Mesenchymal stem cell (in vitro differentiated cells and primary cell): ENCODE measurements around the gene ANKS1A. TPM values are rescaled to one million over a fixed set of nuclear protein-coding genes. Genes with fewer than 3 reads are reported as not detected.
"Not testable (repeated sequence)": the region's sequence is repeated elsewhere in the genome, so short reads cannot be mapped to it uniquely, and the experiment has no call there.

Experiments used
- DNase-seq: peaks from one replicate; pipeline ENCODE4 v3.0.0-alpha.2; 2013
- H2AFZ ChIP-seq: one replicate; pipeline ENCODE4 v1.6.1; 2013; ENCODE audit warnings: low read depth, mild to moderate bottlenecking, control low read depth, inconsistent platforms, low read length, moderate library complexity
- H2AK5ac ChIP-seq: 2 replicates; pipeline ENCODE4 v1.6.1; 2013; ENCODE audit warnings: low read length, moderate library complexity, mild to moderate bottlenecking, inconsistent platforms; ENCODE audit not compliant: severe bottlenecking
- H2BK120ac ChIP-seq: one replicate; pipeline ENCODE4 v1.6.1; 2013; ENCODE audit warnings: low read depth, mild to moderate bottlenecking, inconsistent platforms, low read length, moderate library complexity
- H2BK12ac ChIP-seq, 2 experiments: one replicate each; pipeline ENCODE4 v1.6.1; 2013; ENCODE audit warnings: inconsistent platforms in 2 of 2, low read length in 2 of 2, mild to moderate bottlenecking in 2 of 2, moderate library complexity in 2 of 2, control low read depth in 1 of 2
- H2BK15ac ChIP-seq: one replicate; pipeline ENCODE4 v1.6.1; 2013; ENCODE audit warnings: mild to moderate bottlenecking, low read depth, inconsistent platforms; ENCODE audit not compliant: poor library complexity, severe bottlenecking
- H2BK5ac ChIP-seq: 2 replicates; pipeline ENCODE4 v1.6.1; 2013; ENCODE audit warnings: low read depth, mild to moderate bottlenecking, low read length, control low read depth, inconsistent platforms; ENCODE audit not compliant: poor library complexity, severe bottlenecking
- H3K14ac ChIP-seq, 2 experiments: one replicate each; pipeline ENCODE4 v1.6.1; 2013; ENCODE audit warnings: inconsistent platforms in 2 of 2, low read length in 2 of 2, control low read depth in 1 of 2, mild to moderate bottlenecking in 1 of 2, moderate library complexity in 1 of 2
- H3K18ac ChIP-seq, 2 experiments: one replicate each; pipeline ENCODE4 v1.6.1; 2013; ENCODE audit warnings: inconsistent platforms in 2 of 2, low read length in 2 of 2, control low read depth in 1 of 2, low read depth in 1 of 2, mild to moderate bottlenecking in 1 of 2
- H3K23ac ChIP-seq, 2 experiments: one replicate each; pipeline ENCODE4 v1.6.1; 2013; ENCODE audit warnings: inconsistent platforms in 2 of 2, low read length in 2 of 2, mild to moderate bottlenecking in 2 of 2, moderate library complexity in 2 of 2, control low read depth in 1 of 2
- H3K27ac ChIP-seq: 2 replicates; pipeline ENCODE4 v1.5.1; 2013; ENCODE audit warnings: mild to moderate bottlenecking, moderate library complexity, low read length, control low read depth, inconsistent platforms; ENCODE audit not compliant: poor library complexity, severe bottlenecking
- H3K27me3 ChIP-seq, 2 experiments: 2 replicates each; pipeline versions ENCODE4 v1.6.1 to v1.7.0; 2013; ENCODE audit warnings: low read length in 2 of 2, mild to moderate bottlenecking in 2 of 2, moderate library complexity in 2 of 2, control low read depth in 1 of 2, inconsistent platforms in 1 of 2; ENCODE audit not compliant: control insufficient read depth in 1 of 2, insufficient read depth in 1 of 2
- H3K36me3 ChIP-seq, 2 experiments: 2 replicates each; pipeline versions ENCODE4 v1.6.1 to v1.7.0; 2013; ENCODE audit warnings: low read length in 2 of 2, control low read depth in 1 of 2, inconsistent platforms in 1 of 2, low read depth in 1 of 2, mild to moderate bottlenecking in 1 of 2; ENCODE audit not compliant: insufficient read depth in 2 of 2, control insufficient read depth in 1 of 2
- H3K4ac ChIP-seq, 2 experiments: one replicate each; pipeline ENCODE4 v1.6.1; 2013; ENCODE audit warnings: inconsistent platforms in 2 of 2, low read length in 2 of 2, mild to moderate bottlenecking in 2 of 2, moderate library complexity in 2 of 2, control low read depth in 1 of 2, low read depth in 1 of 2
- H3K4me1 ChIP-seq: 2 replicates; pipeline ENCODE4 v1.6.1; 2013; ENCODE audit warnings: low read depth, low read length, control low read depth; ENCODE audit not compliant: control insufficient read depth, insufficient read depth
- H3K4me2 ChIP-seq: 2 replicates; pipeline ENCODE4 v1.6.1; 2013; ENCODE audit warnings: low read length, mild to moderate bottlenecking, inconsistent platforms; ENCODE audit not compliant: poor library complexity, severe bottlenecking
- H3K4me3 ChIP-seq, 2 experiments: 2 replicates each; pipeline versions ENCODE4 v1.5.1 to v1.7.0; 2013; ENCODE audit warnings: low read length in 2 of 2, mild to moderate bottlenecking in 2 of 2, control low read depth in 1 of 2, low read depth in 1 of 2; ENCODE audit not compliant: insufficient read depth in 1 of 2
- H3K79me1 ChIP-seq: replicated peaks from 2 replicates; pipeline ENCODE4 v1.6.1; 2013; ENCODE audit warnings: mild to moderate bottlenecking, control low read depth, low read length, inconsistent platforms; ENCODE audit not compliant: poor library complexity, severe bottlenecking
- H3K9ac ChIP-seq: 2 replicates; pipeline ENCODE4 v1.7.0; 2013; ENCODE audit warnings: mild to moderate bottlenecking, low read length, moderate library complexity
- H3K9me3 ChIP-seq: 2 replicates; pipeline ENCODE4 v1.7.0; 2013; ENCODE audit warnings: mild to moderate bottlenecking, low read length; ENCODE audit not compliant: control insufficient read depth
- H4K8ac ChIP-seq: one replicate; pipeline ENCODE4 v1.6.1; 2013; ENCODE audit warnings: inconsistent platforms, mild to moderate bottlenecking, low read length, moderate library complexity
- H4K91ac ChIP-seq: one replicate; pipeline ENCODE4 v1.6.1; 2013; ENCODE audit warnings: mild to moderate bottlenecking, low read length, inconsistent platforms
- WGBS: methylation state at CpG from one replicate; pipeline ENCODE4 v1.1.7; 2013; ENCODE audit warnings: mixed read lengths; 5-methylcytosine and 5-hydroxymethylcytosine counted together
- polyA plus RNA-seq, 2 experiments: library from polyadenylated mRNA; stranded (reverse); fragments of 200-250 nt; gene quantifications; one replicate each; pipeline ENCODE4 v1.2.3, GENCODE V29; 2013

Gene ANKS1A
- 5.8 TPM for polyA plus RNA-seq (2013, experiment 1 of 2)
- polyA plus RNA-seq (2013, experiment 2 of 2) = 5.7 TPM

DNA sequence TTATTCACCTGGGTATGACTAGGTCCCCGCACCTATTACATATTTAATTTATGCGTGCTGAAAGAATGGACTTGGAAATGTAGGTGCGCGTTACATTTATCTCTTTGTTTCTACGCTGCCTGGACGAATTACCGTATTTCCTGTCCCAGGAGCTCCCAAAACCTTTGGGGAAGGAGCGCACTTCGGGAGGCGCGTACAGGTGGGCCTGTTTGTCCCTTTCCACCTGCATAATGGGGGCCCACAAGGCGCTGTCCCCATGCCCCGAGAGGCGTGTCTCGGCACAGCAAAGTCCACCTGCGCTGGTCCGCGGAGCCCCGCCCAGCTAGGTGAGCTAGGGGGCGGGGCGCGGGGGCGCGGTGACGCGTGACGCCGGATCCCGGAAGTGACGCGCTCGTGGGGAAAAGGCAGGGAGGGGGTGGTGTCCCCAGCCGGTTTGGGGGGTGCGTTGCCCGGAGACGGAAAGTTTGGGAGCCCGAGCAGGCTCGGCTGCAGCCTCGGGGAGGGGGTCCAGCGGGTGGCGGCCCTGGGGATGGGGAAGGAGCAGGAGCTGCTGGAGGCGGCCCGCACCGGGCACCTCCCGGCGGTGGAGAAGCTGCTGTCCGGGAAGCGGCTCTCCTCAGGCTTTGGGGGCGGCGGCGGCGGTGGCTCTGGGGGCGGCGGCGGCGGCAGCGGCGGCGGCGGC, at the start of gene ANKS1A:
ANKS1A (plus strand) TSS at position 382 of the 682 bp plus-strand sequence; CDS start at position 530, 148 bp downstream.
- peaks cover 0 to 5% of the 10 kb centered on the region in 2 experiments for H3K36me3 ChIP-seq

GRCh38 chr6:34839666-34840352, 49.2 kb upstream of the ANKS1A start:
- H2AFZ ChIP-seq = no peak overlapping the region
- H2BK12ac ChIP-seq = peak overlapping the region in 1 of 2 experiments; percentile 39
- no peaks in the 10 kb centered on the region for H3K79me1 ChIP-seq
- H2BK120ac ChIP-seq = no peak overlapping the region
- H3K4ac ChIP-seq = no peak overlapping the region
- H3K4me3 ChIP-seq = no peak overlapping the region
- peaks cover 2% of the 10 kb centered on the region for H3K4me1 ChIP-seq
- H3K36me3 ChIP-seq = peaks cover 11 to 16% of the 10 kb centered on the region in 2 experiments
- H3K23ac ChIP-seq = peak overlapping the region in 1 of 2 experiments; percentile 77
- H3K27me3 ChIP-seq = no peaks in the 10 kb centered on the region
- 96% methylated on average over 15 of the region's 15 CpGs for WGBS
- H3K27ac ChIP-seq = no peak overlapping the region
- H3K9me3 ChIP-seq = no peaks in the 10 kb centered on the region
- H3K4me2 ChIP-seq = no peak overlapping the region
- H2BK15ac ChIP-seq = no peak overlapping the region
- no peak overlapping the region for H3K14ac ChIP-seq
- no peak overlapping the region for H2AK5ac ChIP-seq
- H2BK5ac ChIP-seq = no peak overlapping the region
- H4K91ac ChIP-seq = no peak overlapping the region
- H4K8ac ChIP-seq = no peak overlapping the region
- H3K18ac ChIP-seq = no peak overlapping the region
- H3K9ac ChIP-seq = no peak overlapping the region
- no peak for DNase-seq

More for the DNA sequence above, at the start of gene ANKS1A:
- H4K91ac ChIP-seq = peak within 1 kb of the TSS; percentile 59
- H4K8ac ChIP-seq = peak within 1 kb of the TSS; percentile 93
- H2BK5ac ChIP-seq = no peak within 1 kb of the TSS
- H3K79me1 ChIP-seq = peaks cover 27% of the 10 kb centered on the region
- peak within 1 kb of the TSS in 1 of 2 experiments; percentile 91 for H2BK12ac ChIP-seq
- WGBS = under 1% methylated on average over 47 of the region's 60 CpGs
- H3K27ac ChIP-seq = peak within 1 kb of the TSS; percentile 56
- H3K4ac ChIP-seq = peak within 1 kb of the TSS in 1 of 2 experiments; percentile 65
- H3K23ac ChIP-seq = peak within 1 kb of the TSS; percentile 51 to 94
- H3K4me3 ChIP-seq = peak within 1 kb of the TSS; percentile 87 to 95
- DNase-seq = peak; percentile 65
- H2BK120ac ChIP-seq = peak within 1 kb of the TSS; percentile 77
- H2BK15ac ChIP-seq = peak within 1 kb of the TSS; percentile 89
- no peaks in the 10 kb centered on the region for H3K27me3 ChIP-seq
- peak within 1 kb of the TSS; percentile 92 for H3K4me2 ChIP-seq
- H3K9ac ChIP-seq = peak within 1 kb of the TSS; percentile 96
- no peaks in the 10 kb centered on the region for H3K9me3 ChIP-seq
- H3K18ac ChIP-seq = peak within 1 kb of the TSS; percentile 81 to 88
- peak within 1 kb of the TSS; percentile 85 for H2AFZ ChIP-seq
- H3K4me1 ChIP-seq = peaks cover 6% of the 10 kb centered on the region
- peak within 1 kb of the TSS in 1 of 2 experiments; percentile 87 for H3K14ac ChIP-seq
- no peak within 1 kb of the TSS for H2AK5ac ChIP-seq

DNA sequence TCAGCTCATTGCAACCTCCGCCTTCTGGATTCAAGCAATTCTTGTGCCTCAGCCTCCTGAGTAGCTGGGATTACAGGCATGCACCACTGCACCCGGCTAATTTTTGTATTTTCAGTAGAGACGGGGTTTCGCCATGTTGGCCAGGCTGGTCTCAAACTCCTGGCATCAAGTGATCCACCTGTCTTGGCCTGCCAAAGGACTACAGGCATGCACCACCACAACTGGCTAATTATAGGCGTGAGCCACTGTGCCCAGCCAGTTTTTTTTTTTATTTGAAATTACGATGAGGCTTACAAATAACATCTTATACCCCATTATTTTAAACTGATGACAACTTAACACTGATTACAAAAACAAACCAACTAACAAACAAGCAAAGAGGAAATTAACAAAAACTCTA, 40.0 kb upstream of the ANKS1A start:
- not testable (repeated sequence) for H2BK120ac ChIP-seq, H3K4me3 ChIP-seq, H3K14ac ChIP-seq, H2BK15ac ChIP-seq, H3K27me3 ChIP-seq, H3K4me2 ChIP-seq, H3K9ac ChIP-seq, H4K8ac ChIP-seq, H3K9me3 ChIP-seq, H3K23ac ChIP-seq, H2AFZ ChIP-seq, H3K79me1 ChIP-seq, H3K4me1 ChIP-seq, H3K27ac ChIP-seq, H2BK12ac ChIP-seq, H2AK5ac ChIP-seq, H3K36me3 ChIP-seq, H3K18ac ChIP-seq, DNase-seq, H4K91ac ChIP-seq, H2BK5ac ChIP-seq, H3K4ac ChIP-seq
- WGBS = 98% methylated on average over 6 of the region's 6 CpGs

DNA sequence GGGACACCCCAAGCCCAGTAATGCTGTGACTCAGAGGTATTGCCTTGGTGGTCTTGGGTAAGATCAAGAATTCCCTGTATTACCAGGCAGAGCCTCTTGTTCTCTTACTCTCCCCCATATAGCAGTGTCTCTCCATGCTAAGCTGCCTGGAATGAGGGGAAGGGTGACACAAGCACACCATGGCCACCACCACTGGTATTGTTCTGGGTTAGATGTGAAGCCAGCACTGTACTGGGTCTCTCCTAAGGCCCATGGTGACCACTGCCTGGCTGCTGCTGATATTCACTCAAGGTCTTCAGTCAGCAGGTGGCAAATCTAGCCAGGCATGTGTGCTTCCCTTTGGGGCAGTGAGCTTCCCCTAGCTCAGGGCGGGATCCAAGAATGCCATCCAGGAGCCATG, 37.7 kb upstream of the ANKS1A start:
- Histone ChIP-seq H3K14ac (no peak overlapping the region), H3K4me1 (peaks cover 4% of the 10 kb centered on the region), H3K9ac (no peak overlapping the region), H2BK15ac (no peak overlapping the region), H3K18ac (no peak overlapping the region), H3K36me3 (peaks cover 9 to 11% of the 10 kb centered on the region in 2 experiments), H3K4me3 (no peak overlapping the region), H2BK12ac (no peak overlapping the region), H3K4me2 (no peak overlapping the region), H4K91ac (no peak overlapping the region), H3K27ac (no peak overlapping the region), H4K8ac (no peak overlapping the region), H2AFZ (no peak overlapping the region), H3K4ac (no peak overlapping the region), H3K23ac (no peak overlapping the region), H2AK5ac (no peak overlapping the region), H3K79me1 (no peaks in the 10 kb centered on the region), H3K9me3 (no peaks in the 10 kb centered on the region), H3K27me3 (no peaks in the 10 kb centered on the region), H2BK120ac (no peak overlapping the region), H2BK5ac (no peak overlapping the region)
- 96% methylated on average over 1 of the region's 1 CpG for WGBS
- DNase-seq = no peak
